ENCODE results near the gene DHRSX.
"Not testable (repeated sequence)": the region's sequence is repeated elsewhere in the genome, so short reads cannot be mapped to it uniquely, and the experiment has no call there.

Gene DHRSX

DNA sequence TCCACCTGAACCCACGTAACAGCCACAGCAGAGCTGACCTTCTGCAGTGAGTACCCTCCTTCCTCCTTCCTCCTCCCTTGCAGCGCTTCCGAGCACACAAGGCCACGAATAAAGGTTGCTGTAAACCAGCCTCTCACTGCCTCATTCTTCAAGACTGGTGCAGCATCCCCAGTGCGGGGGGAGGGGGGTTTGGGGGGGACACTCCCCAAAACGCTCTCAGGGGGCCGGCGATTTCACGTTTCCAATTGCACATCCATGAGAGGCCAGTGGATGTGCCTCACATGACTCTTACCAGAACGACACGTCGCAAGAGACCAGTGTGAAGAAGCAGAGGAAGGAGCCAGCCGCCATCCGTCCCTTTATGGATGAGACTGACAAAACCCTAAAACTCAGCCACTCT is 5.2 kb downstream of the DHRSX start:
- no peak for DNase-seq

- no peak for DNase-seq
These were observed 8.1 kb downstream of the DHRSX start for GRCh38 chrX:2492531-2493218.

DNA sequence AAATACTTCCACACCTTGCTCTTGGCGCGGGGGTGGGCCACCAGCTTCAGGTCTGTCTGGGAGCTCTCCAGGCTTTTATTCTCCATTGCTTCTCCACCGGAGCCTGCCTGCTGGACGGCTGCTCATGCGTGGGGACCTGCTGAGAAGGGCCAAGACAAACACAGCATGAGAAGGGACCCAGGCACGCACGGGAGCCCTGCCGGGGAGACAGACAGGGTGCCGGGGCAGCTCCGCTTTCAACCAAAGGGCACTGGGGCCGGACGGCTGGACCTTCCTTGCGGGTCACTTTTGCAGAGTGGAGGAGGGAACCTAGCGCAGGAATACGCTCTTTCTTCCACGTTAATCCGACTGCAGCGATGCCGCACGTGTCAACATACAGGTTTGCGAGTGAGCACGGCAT is 10.1 kb downstream of the DHRSX start:
- DNase-seq = no peak

DNA sequence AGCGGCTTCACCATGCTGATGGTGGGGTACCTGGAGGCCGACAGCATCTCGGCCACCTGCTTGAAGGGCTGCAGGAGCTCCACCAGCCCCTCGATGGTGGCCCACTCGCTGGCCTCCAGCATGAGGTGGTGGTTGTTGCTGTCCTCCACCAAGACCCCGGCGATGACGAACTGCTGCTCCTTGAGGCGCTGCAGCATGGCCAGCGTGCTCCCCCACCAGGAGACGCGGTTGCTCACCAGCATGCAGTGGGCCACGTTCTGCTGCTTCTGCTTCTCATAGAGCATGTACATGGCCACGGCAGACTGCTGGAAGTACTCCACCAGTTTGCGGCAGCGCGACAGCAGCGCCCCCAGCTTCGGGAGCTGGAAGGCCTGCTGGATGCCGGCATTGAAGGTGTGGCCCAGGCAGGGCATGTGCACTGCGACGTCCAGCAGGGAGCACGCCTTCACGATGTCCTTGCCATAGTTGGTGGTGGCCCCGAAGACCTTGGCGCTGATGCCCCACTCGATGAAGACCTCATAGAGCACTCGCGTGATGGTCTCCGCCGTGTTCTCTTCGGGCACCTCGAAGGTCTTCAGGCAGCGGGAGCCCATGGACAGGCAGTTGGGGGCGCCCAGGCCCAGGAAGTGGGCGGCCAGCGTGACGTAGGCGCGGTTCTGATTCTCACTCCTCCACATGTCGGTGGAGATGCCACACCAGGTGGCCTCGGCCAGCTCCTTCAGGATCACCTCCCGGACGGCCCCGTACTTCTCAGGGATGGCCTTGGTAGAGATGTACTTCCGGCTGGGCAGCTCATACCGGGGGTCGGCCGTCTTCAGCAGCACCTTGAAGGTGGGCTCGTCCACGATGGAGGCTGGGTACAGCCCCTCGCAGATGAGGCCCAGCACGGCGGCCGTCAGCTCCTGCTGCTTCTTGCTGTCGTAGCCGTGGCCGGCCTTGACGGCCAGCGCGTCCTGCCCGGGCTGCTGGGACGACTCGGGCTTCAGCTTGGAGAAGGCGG is 11.0 kb downstream of the DHRSX start:
- no peak for DNase-seq

DNA sequence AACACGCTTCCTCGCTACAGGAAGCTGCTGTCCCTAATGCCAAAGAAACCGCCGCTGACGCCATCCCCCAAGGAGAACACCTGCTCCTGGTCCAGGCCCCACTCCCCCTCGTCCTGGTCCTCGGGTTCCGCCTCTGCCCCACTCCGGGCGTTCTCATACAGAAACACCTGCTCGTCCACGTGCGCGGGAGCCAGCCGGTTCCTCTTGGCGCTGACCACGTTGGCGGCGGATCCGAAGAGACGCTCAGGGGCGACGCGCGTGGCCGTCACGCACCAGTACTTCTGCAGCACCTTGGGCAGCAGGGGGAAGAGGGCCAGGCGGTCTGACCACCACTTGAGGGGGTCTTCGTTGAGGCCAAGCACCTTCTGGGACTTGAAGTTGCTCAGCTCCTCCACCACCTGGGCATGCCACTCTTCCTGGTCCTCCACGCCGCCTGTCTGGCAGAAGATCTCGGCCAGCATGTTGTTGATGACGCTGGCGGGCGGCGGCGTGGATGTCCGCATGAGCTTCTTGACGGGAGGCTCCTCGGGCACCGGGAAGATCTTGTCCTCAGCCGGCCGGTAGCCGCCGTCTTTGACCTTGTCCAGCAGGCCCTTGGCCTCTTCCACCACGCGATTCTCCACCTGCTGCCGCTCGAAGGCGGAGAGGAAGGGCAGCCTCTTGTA is 12.0 kb downstream of the DHRSX start:
- DNase-seq = no peak

DNA sequence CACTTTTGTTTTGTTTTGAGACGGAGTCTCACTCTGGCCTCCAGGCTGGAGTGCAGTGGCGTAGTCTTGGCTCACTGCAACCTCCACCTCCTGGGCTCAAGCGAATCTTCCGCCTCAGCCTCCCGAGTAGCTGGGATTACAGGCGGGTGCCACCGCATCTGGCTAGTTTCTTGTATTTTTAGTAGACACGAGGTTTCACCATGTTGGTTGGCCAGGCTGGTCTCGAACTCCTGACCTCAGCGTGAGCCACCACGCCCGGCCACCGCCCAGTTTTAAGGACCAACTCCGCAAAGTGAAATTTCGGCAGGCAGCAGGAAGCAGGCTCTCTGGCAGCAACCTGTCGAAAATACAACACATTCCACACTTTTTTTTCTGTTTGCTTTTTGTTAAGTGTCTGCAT is 13.4 kb downstream of the DHRSX start:
- DNase-seq = no peak

GRCh38 chrX:2486476-2487133 is 14.2 kb downstream of the DHRSX start:
- DNase-seq = no peak

DNA sequence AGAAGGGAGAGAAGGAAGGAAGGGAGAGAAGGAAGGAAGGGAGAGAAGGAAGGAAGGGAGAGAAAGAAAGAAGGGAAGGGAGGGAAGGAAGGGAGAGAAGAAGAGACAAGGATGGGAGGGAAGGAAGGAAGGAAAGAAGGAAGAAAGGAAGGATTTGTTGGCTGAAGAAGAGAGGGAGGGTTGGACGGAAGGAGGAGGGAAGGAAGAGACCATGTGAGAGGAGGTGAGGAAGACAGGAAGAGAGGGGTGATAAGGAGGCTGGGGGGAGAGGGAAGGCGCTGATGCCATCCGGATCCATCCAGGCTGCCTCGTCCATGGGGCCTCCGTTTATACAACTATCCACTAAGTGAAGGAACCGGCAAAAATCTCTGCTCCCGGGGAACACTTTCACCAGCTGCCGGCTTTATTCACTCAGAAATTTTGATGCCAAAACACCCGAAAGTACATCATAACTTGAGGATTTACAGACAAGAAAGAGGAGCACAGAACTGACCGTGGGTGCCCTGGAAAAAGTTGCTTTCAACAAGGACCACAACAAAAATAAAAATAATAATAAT is 14.9 kb downstream of the DHRSX start:
- DNase-seq = no peak

- DNase-seq = no peak
These were observed 15.8 kb downstream of the DHRSX start for GRCh38 chrX:2484721-2485648.

DNA sequence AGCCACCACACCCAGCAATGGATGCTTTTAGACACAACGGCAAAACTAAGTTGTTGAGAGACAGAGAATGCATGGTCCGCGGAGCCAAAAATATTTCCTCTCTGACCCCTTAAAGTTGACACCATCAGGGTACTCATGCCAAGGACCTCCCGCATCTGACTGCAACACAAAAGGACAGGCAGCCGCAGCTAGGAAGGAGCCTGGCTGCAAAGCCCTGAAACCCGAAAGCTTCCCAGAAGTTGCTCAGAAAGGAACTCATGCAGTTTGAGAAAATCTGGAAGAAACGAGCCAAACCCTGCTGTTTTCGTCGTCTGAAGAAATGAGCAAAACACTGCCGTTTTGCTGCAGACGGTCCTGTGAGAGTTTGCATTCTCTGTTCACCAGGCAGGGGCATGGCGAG is 16.5 kb downstream of the DHRSX start:
- no peak for DNase-seq

DNA sequence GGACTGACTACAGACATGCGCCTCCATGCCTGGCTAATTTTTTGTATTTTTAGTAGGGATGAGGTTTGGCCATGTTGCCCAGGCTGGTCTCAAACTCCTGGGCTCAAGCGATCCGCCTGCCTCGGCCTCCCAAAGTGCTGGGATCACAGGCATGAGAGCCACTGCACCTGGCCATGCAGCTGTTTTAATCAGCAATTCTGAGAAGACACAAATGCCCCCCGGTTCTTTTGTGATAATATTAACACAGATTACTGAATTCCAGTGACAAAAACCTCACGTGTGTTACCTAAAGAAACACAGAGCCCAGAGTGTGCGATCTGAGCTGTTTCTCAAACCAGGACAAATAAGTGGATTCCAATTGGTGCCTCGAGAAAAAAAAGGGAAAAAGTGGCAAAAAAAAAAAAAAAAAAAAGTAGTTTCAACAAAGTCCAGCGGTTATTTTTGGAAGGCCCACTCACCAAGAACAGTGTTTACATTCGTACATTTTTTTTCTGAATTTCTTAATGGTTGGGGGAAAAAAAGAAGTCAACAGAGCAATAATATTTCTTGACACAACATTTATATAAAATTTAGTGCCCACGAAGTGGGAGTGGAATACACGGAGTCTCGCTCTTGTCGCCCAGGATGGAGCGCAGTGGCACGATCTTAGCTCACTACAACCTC is 17.2 kb downstream of the DHRSX start:
- DNase-seq = no peak

GRCh38 chrX:2481597-2481996 is 19.2 kb downstream of the DHRSX start:
- DNase-seq = not testable (repeated sequence)

GRCh38 chrX:2479982-2480381 is 20.8 kb downstream of the DHRSX start:
- DNase-seq = not testable (repeated sequence)

DNA sequence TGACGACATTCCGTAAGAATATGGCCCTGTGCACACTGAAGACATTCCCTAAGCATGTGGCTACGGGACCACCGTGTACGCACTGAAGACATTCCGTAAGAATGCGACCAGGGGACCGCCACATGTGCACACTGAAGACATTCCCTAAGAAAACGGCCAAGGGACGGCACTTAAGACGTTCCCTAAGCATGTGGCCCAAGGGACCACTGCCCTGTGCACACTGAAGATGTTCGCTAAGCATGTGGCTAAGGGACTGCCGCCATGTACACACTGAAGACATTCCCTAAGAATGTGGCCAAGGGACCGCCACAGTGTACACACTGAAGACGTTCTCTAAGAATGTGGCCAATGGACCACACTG is 21.4 kb downstream of the DHRSX start:
- no peak for DNase-seq

- no peak for DNase-seq
These were observed 22.0 kb downstream of the DHRSX start for GRCh38 chrX:2478546-2479419.

DNA sequence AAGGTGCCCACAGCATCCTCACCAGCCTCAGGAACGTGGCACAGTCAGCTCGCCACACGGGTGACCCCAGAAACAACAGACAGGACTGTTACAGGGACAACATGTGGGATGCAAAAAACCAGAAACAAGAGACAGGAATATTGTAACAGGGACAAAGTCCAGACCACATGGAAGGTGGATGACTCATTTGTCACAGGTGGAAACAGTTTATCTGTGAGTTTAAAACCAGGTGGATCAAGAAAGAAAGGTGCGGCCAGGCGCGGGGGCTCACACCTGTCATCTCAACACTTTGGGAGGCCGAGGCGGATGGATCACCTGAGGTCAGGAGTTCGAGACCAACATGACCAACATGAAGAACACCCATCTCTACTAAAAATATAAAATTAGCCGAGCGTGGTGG is 23.5 kb downstream of the DHRSX start:
- DNase-seq = not testable (repeated sequence)

DNA sequence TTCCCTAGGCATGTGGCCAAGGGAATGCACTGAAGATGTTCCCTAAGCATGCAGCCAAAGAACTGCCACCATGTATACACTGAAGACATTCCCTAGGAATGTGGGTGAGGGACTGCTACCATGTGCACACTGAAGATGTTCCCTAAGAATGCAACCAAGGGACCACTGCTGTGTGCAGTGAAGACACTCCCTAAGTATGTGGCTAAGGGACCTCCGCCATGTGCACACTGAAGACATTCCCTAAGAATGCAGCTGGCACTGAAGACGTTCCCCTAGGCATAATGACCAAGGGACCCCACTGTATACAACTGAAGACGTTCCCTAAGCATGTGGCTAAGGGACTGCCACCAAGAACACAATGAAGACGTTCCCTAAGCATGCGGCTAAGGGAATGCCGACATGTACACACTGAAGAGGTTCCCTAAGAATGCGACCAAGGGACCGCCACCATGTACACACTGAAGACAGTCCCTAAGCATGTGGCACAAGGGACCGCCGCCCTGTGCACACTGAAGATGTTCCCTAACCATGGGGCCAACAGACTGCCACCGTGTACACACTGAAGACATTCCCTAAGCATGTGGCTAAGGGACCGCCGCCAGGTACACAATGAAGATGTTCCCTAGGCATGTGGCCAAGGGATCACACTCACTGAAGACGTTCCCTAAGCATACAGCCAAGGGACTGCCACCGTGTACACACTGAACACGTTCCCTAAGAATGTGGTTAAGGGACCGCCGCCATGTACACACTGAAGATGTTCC is 25.6 kb downstream of the DHRSX start:
- DNase-seq = no peak

DNA sequence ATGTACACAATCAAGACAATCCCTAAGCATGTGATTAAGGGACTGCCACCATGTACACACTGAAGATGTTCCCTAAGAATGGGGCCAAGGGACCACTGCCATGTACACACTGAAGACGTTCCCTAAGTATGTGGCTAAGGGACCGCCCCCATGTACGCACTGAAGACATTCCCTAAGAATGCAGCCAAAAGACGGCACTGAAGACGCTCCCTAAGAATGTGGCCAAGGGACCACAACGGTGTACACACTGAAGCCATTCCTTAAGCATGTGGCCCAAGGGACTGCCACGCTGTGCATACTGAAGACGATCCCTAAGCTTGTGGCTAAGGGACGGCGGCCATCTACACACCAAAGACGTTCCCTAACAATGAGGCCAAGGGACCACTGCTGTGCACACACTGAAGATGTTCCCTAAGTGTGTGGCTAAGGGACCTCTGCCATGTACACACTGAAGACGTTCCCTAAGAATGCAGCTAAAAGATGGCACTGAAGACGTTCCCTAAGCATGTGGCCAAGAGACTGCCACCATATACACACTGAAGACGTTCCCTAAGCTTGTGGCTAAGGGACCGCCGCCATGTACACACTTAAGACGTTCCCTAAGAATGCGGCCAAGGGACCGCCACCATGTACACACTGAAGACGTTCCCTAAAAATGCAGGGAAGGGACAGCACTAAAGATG is 26.4 kb downstream of the DHRSX start:
- no peak for DNase-seq

DNA sequence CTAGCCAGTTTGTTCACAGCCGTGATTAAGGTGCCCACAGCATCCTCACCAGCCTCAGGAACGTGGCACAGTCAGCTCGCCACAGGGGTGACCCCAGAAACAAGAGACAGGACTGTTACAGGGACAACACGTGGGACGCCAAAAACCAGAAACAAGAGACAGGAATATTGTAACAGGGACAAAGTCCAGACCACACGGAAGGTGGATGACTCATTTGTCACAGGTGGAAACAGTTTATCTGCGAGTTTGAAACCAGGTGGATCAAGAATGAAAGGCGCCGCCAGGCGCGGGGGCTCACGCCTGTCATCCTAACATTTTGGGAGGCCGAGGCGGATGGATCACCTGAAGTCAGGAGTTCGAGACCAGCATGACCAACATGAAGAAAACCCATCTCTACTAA is 27.7 kb downstream of the DHRSX start:
- DNase-seq = not testable (repeated sequence)
